GM12878 (cell line): Measurements from ENCODE around the gene C2orf92. TPM values are rescaled to one million over a fixed set of nuclear protein-coding genes. Genes with fewer than 3 reads are reported as not detected.

Experiments used
- ATAC-seq: fragments of 200-7000 bp; cut with Tn5 transposase; 3 replicates; pipeline ENCODE4 v1.9.1; 2020; ENCODE audit warnings: mild to moderate bottlenecking, moderate library complexity
- BruUV-seq: library from RNA; stranded (reverse); fragments of 400-500 nt; replicated peaks from 2 replicates; lab custom pipeline; 2021; lab: Mats Ljungman, UMichigan
- CTCF ChIA-PET: fragments of 300-600 bp; sonication (Branson Sonifier 250); formaldehyde crosslinking; extraction: SDS; loops from one replicate; lab custom pipeline; 2021; ENCODE audit warnings: inconsistent platforms; lab: Yijun Ruan, JAX
- POLR2A ChIA-PET: fragments of 350-600 bp; formaldehyde crosslinking; extraction: SDS; loops from one replicate; lab custom pipeline; 2021; ENCODE audit warnings: inconsistent platforms; lab: Charles Lee
- RAD21 ChIA-PET: fragments of 300-600 bp; sonication (Branson Sonifier 250); formaldehyde crosslinking; loops from one replicate; lab custom pipeline; 2023; ENCODE audit warnings: antibody characterized with exemption; ENCODE audit not compliant: unreplicated experiment; lab: Charles Lee
- SMC1A ChIA-PET: fragments of 300-600 bp; sonication (Branson Sonifier 250); formaldehyde crosslinking; loops from one replicate; lab custom pipeline; 2023; ENCODE audit not compliant: unreplicated experiment, uncharacterized antibody; lab: Charles Lee
- DNase-seq: peaks from one replicate; pipeline ENCODE4 v3.0.0-alpha.2; 2011; ENCODE audit warnings: low read depth, low spot score
- FAIRE-seq: peaks from 3 replicates; lab custom pipeline; 2011; peaks lifted over from hg19 to GRCh38; lab: Jason Lieb, UNC
- H2AFZ ChIP-seq: 2 replicates; pipeline ENCODE4 v1.6.0; 2011; ENCODE audit warnings: low read depth, low read length, control low read depth; ENCODE audit not compliant: control insufficient read depth
- H3K27ac ChIP-seq: 2 replicates; pipeline ENCODE4 v1.5.1; 2011; ENCODE audit warnings: control low read depth; ENCODE audit not compliant: control insufficient read depth, insufficient read depth
- H3K27me3 ChIP-seq, 2 experiments: replicated peaks in 1 of 2; 2 replicates each; pipeline versions ENCODE4 v1.6.0 to v1.6.1; 2011; ENCODE audit warnings: low read length in 1 of 2; ENCODE audit not compliant: control insufficient read depth in 2 of 2, insufficient read depth in 2 of 2
- H3K36me3 ChIP-seq, 2 experiments: 2 replicates each; pipeline ENCODE4 v1.5.1; 2011; ENCODE audit warnings: low read length in 1 of 2; ENCODE audit not compliant: control insufficient read depth in 2 of 2, insufficient read depth in 2 of 2
- H3K4me1 ChIP-seq: 2 replicates; pipeline ENCODE4 v1.6.1; 2011; ENCODE audit warnings: mild to moderate bottlenecking, low read length, moderate library complexity, mixed read lengths; ENCODE audit not compliant: control insufficient read depth, insufficient read depth
- H3K4me2 ChIP-seq: 2 replicates; pipeline ENCODE4 v1.6.0; 2011; ENCODE audit warnings: control low read depth; ENCODE audit not compliant: control insufficient read depth, insufficient read depth
- H3K4me3 ChIP-seq: fragments of 200-600 bp; sonication (generic); 2 replicates; pipeline ENCODE4 v1.5.1; 2016
- H3K79me2 ChIP-seq: 2 replicates; pipeline ENCODE4 v1.6.0; 2011; ENCODE audit warnings: low read length; ENCODE audit not compliant: control insufficient read depth, insufficient read depth
- H3K9ac ChIP-seq: 2 replicates; pipeline ENCODE4 v1.8.0; 2011; ENCODE audit warnings: low read length, control low read depth, mixed read lengths; ENCODE audit not compliant: control insufficient read depth, insufficient read depth
- H3K9me3 ChIP-seq: replicated peaks from 3 replicates; pipeline ENCODE4 v1.5.1; 2011; ENCODE audit warnings: mild to moderate bottlenecking, low read length; ENCODE audit not compliant: control insufficient read depth, insufficient read depth
- H4K20me1 ChIP-seq: 2 replicates; pipeline ENCODE4 v1.6.0; 2011; ENCODE audit not compliant: control insufficient read depth, insufficient read depth
- ASH2L ChIP-seq: fragments of 300-600, 200-600 bp; sonication (generic); IDR thresholded peaks from 2 replicates; pipeline ENCODE4 v1.6.1; 2017; ENCODE audit warnings: low read depth, mild to moderate bottlenecking, borderline replicate concordance
- ATF7 ChIP-seq: fragments of 450-650 bp; IDR thresholded peaks from 2 replicates; pipeline ENCODE4 v1.6.1; 2016; ENCODE audit warnings: low read depth, mild to moderate bottlenecking
- BCL11A ChIP-seq: IDR thresholded peaks from 2 replicates; pipeline ENCODE4 v1.6.1; 2011; ENCODE audit warnings: low read depth, low read length
- E2F4 ChIP-seq: IDR thresholded peaks from 2 replicates; pipeline ENCODE4 v1.6.1; 2012; ENCODE audit warnings: low read depth, low read length, improper control_type of control experiment
- ESRRA ChIP-seq: IDR thresholded peaks from 2 replicates; pipeline ENCODE4 v1.6.1; 2012; ENCODE audit warnings: mild to moderate bottlenecking, low read length, improper control_type of control experiment
- FOS ChIP-seq: IDR thresholded peaks from 3 replicates; pipeline ENCODE4 v1.6.1; 2011; ENCODE audit warnings: borderline replicate concordance; ENCODE audit not compliant: insufficient read length; ENCODE audit errors: extremely low read depth
- HDAC2 ChIP-seq: fragments of 200-600 bp; sonication (generic); IDR thresholded peaks from 2 replicates; pipeline ENCODE4 v1.6.1; 2017
- JUND ChIP-seq: IDR thresholded peaks from 2 replicates; pipeline ENCODE4 v1.6.1; 2012; ENCODE audit warnings: low read depth, mild to moderate bottlenecking, low read length, improper control_type of control experiment, moderate library complexity
- KDM1A ChIP-seq: fragments of 200-600 bp; sonication (generic); IDR thresholded peaks from 2 replicates; pipeline ENCODE4 v1.6.1; 2016; ENCODE audit warnings: borderline replicate concordance
- MEF2A ChIP-seq: IDR thresholded peaks from 2 replicates; pipeline ENCODE4 v1.6.1; 2011; ENCODE audit warnings: low read depth, mild to moderate bottlenecking, low read length, moderate library complexity; ENCODE audit not compliant: insufficient read depth
- MLLT1 ChIP-seq: fragments of 450-650 bp; IDR thresholded peaks from 2 replicates; pipeline ENCODE4 v1.6.1; 2016; ENCODE audit warnings: mild to moderate bottlenecking
- MYB ChIP-seq: fragments of 150-350 bp; IDR thresholded peaks from 2 replicates; pipeline ENCODE4 v1.6.1; 2014; ENCODE audit warnings: mild to moderate bottlenecking, low read depth, low read length, borderline replicate concordance
- NFIC ChIP-seq: IDR thresholded peaks from 2 replicates; pipeline ENCODE4 v1.6.1; 2012; ENCODE audit warnings: low read depth, mild to moderate bottlenecking, inconsistent platforms, low read length, moderate library complexity
- NFXL1 ChIP-seq: fragments of 450-650 bp; IDR thresholded peaks from 2 replicates; pipeline ENCODE4 v1.6.1; 2017; ENCODE audit warnings: antibody characterized with exemption, mild to moderate bottlenecking, borderline replicate concordance
- NFYB ChIP-seq: IDR thresholded peaks from 2 replicates; pipeline ENCODE4 v1.6.1; 2011; ENCODE audit warnings: low read depth, mild to moderate bottlenecking, low read length, improper control_type of control experiment, moderate library complexity; ENCODE audit not compliant: insufficient read depth
- SIN3A ChIP-seq: IDR thresholded peaks from 2 replicates; pipeline ENCODE4 v1.6.1; 2012; ENCODE audit warnings: low read depth, low read length, improper control_type of control experiment
- SKIL ChIP-seq: fragments of 450-650 bp; IDR thresholded peaks from 2 replicates; pipeline ENCODE4 v1.6.1; 2017; ENCODE audit warnings: mild to moderate bottlenecking, low read depth, inconsistent platforms; ENCODE audit not compliant: poor library complexity, severe bottlenecking
- SREBF1 ChIP-seq: IDR thresholded peaks from 2 replicates; pipeline ENCODE4 v1.6.1; 2012; ENCODE audit warnings: mild to moderate bottlenecking, low read length
- ZBED1 ChIP-seq: IDR thresholded peaks from 2 replicates; pipeline ENCODE4 v1.6.1; 2016; ENCODE audit warnings: borderline replicate concordance
- ZNF207 ChIP-seq: fragments of 450-650 bp; IDR thresholded peaks from 2 replicates; pipeline ENCODE4 v1.6.1; 2014; ENCODE audit warnings: antibody characterized with exemption, mild to moderate bottlenecking, borderline replicate concordance
- WGBS: methylation state at CpG from one replicate; pipeline ENCODE4 v1.1.6; 2016; ENCODE audit warnings: low lambda C conversion rate; ENCODE audit not compliant: insufficient replicate concordance, insufficient coverage; ENCODE audit errors: missing lambda C conversion rate; 5-methylcytosine and 5-hydroxymethylcytosine counted together
- in situ Hi-C: fragments of 300-500 bp; cut with MboI; formaldehyde crosslinking; loops from 9 replicates; pipeline ENCODE4 v1.14.3; 2018; ENCODE audit warnings: mixed read lengths
- intact Hi-C: fragments of 100-400 bp; cut with micrococcal nuclease; formaldehyde crosslinking; loops from one replicate; pipeline ENCODE4 v1.14.2; 2022; ENCODE audit not compliant: unreplicated experiment
- polyA plus RNA-seq, 11 experiments: library from polyadenylated mRNA; depleted of rRNA in 4 of 11; unstranded in 6 of 11; stranded (reverse) in 5 of 11; fragments of >200 nt; fragmentation: Nextera tagmentation in 4 of 11; fragmentation: Illumina TruSeq in 1 of 11; extraction: Ambion mirVana in 4 of 11; extraction: Trizol in 1 of 11; gene quantifications; 1 replicate in 1 of 11; 2 replicates in 10 of 11; pipeline versions ENCODE4 v1.2.1 to v1.2.3, GENCODE V29; 2011 to 2016; ENCODE audit warnings: inconsistent platforms in 2 of 11, missing spikeins in 2 of 11, low read depth in 1 of 11
- total RNA-seq, 4 experiments: library from RNA; depleted of rRNA in 3 of 4; stranded (reverse); fragments of >200 nt in 3 of 4; fragmentation: Illumina TruSeq in 1 of 4; extraction: Trizol in 1 of 4; gene quantifications; 2 replicates each; pipeline versions ENCODE4 v1.2.1 to v1.2.3, GENCODE V29; 2013 to 2021

Gene C2orf92
- total and polyA plus RNA-seq, 10 of the 15 experiments (the other 5 are each of a cell fraction or from before 2014, with no cell fraction given): 0.40 to 10.1 (median 3.7) TPM

GRCh38 chr2:97737421-97738178, 68.1 kb downstream of the C2orf92 start:
- in situ Hi-C loops: loop anchor here (10.0 kb wide), 2 partner anchors 647 to 1673 kb away; no protein-coding TSS in a partner anchor
- Histone ChIP-seq H3K27ac (no peak overlapping the region), H3K27me3 (no peaks in the 10 kb centered on the region), H3K36me3 (no peaks in the 10 kb centered on the region), H2AFZ (no peak overlapping the region), H3K9me3 (no peaks in the 10 kb centered on the region), H3K79me2 (no peaks in the 10 kb centered on the region), H3K4me3 (no peak overlapping the region), H3K4me2 (no peak overlapping the region), H3K9ac (no peak overlapping the region), H4K20me1 (no peaks in the 10 kb centered on the region), H3K4me1 (no peaks in the 10 kb centered on the region)
- POLR2A ChIA-PET: no interaction called here
- DNase-seq: no peak
- FAIRE-seq: no peak
- ATAC-seq: no peak
- TF ChIP-seq FOS (no peak), ESRRA (no peak), SKIL (no peak), NFXL1 (no peak), MEF2A (no peak), MLLT1 (no peak), JUND (no peak), SREBF1 (no peak), ASH2L (no peak), NFIC (no peak), BCL11A (no peak), ZNF207 (no peak), ATF7 (no peak), ZBED1 (no peak), HDAC2 (no peak), MYB (no peak), KDM1A (no peak), SIN3A (no peak), E2F4 (no peak), NFYB (no peak)
- 61% methylated on average over 32 of the region's 32 CpGs for WGBS
- intact Hi-C loops: no loop called here
- no TSS peak for BruUV-seq
- CTCF ChIA-PET: no interaction called here
- SMC1A ChIA-PET: no interaction called here
- RAD21 ChIA-PET: interaction anchor here (0.6 kb wide), 1 partner anchor 168 kb away, joined by 4 read pairs; no protein-coding TSS in a partner anchor
